NCI-H1694 (cell line): ENCODE data around the gene GAS2.

ENCODE experiments used
- DNase-seq: peaks from one replicate; lab custom pipeline; 2025; lab: John Stamatoyannopoulos, UW

GAS2 gene

DNA sequence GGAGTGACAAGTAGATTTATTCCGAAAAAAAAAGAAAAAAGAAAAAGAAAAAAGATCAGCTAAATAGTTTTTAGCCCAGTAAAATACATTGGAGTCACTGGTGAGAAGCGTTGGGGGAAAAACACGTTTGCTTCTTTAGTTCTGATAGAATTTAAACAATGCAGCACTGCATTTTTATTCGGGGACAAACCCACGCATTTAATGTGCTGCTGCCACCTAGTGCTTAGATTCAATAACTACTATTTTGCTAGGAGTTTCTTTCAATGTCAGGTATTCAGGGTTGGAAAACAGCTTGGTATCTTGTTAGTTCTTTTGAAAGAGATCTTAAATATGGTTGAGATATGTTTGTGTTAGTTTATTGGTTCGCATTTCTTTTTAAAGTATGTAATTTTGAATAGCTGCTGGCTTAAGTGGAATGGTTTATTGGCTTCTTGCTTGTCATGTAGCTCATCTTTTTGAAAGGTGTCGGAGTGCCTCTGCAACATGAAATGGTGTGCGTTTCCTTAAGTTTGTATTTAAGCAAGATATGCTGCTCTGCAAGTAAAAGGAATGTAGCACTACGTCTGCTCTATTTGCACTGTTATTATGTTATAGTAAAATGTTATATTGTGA is 121.2 kb downstream of the GAS2 start:
- DNase-seq: peak; percentile 70

GRCh38 chr11:22792497-22792896 is 126.1 kb downstream of the GAS2 start:
- no peak for DNase-seq

GRCh38 chr11:22795914-22796313 is 129.5 kb downstream of the GAS2 start:
- no peak for DNase-seq

DNA sequence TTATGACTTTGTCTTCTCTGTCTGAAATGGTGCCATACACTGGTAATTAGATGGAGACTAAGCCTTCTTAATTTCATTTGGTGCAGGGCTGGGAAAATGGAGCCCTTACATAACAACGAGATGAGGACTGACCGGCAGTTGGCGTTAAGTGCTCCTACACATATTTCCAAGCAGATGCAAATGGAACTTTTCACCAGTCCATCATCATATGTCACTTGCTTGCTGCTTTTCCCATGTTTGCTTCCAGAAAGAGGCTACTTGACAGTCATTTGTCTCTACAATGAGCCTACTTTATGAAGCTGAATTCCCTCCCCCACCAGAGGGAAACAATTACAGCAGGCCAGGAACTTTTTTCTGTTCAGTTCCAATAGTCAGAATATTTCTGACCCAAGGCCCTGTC is 130.6 kb downstream of the GAS2 start:
- no peak for DNase-seq

- no peak for DNase-seq
Measured at GRCh38 chr11:22798901-22799300, 132.5 kb downstream of the GAS2 start.

- DNase-seq: no peak
Measured at GRCh38 chr11:22800482-22800881, 134.1 kb downstream of the GAS2 start.

DNA sequence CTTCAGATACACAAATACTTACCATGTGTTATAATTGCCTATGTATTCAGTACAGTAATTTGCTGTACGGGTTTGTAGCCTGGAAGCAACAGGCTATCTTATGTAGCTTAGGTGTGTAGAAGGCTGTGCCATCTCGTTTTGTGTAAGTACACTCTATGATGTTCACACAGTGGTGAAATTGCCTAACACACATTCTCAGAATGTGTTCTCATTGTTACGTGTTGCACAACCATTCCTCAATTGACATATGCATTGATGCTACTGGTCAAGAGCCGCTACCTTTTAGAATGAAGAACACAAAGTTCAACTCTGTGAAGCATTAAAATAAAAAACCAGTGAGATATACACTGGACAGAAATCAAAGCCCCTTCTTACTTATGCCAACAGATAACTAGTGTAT is 136.4 kb downstream of the GAS2 start:
- no peak for DNase-seq

DNA sequence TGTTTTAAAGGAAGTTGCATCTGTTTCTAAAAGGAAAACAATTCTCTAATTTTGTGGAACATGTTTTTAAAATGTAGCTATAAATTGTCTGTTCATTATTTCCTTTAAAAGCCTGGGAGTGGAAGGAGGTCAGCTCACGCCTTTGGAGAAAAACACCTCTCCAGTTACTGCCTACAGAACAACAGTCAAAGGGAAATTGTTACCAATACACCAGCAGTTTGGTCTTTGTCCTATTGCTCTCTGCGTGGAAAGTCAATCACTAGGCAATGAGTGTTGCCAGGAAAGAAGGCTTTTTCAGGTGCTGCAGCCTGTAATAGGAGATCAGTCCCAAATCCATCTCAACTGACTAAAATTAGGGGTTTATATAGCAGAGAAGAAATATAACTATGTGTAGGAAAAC is 141.0 kb downstream of the GAS2 start:
- no peak for DNase-seq

DNA sequence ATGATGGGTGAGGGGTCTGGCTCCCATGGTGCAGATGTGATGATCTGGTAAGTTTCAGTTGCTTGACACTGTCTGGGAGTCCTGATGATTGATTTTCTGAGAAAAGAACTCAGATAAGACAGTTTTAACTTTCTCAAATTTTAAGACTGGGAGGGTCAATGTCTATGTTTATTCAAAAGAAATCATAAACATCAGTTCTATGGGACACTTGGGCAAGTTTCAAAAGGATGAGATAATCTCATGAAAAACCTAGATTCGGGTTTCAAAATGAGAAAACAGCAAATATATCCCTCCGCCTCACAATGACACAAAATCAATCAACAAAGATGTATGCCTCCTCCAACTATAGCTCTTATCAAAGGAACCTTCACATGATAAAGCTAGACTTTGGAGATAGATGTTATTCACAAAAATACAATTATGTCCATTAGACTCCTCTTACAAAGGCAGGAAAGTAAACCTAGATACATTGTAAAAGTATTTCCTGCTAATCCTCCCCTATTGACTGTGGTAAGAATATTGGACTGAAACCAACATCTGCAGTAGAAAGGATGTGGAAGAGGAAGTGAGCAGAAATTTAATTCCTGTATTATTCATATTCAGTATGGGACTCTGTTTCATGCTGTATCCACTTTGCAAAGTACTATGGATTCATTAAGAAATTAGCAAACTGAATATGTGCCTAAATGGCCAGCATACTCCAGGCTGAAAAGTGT is 141.6 kb downstream of the GAS2 start:
- no peak for DNase-seq

DNA sequence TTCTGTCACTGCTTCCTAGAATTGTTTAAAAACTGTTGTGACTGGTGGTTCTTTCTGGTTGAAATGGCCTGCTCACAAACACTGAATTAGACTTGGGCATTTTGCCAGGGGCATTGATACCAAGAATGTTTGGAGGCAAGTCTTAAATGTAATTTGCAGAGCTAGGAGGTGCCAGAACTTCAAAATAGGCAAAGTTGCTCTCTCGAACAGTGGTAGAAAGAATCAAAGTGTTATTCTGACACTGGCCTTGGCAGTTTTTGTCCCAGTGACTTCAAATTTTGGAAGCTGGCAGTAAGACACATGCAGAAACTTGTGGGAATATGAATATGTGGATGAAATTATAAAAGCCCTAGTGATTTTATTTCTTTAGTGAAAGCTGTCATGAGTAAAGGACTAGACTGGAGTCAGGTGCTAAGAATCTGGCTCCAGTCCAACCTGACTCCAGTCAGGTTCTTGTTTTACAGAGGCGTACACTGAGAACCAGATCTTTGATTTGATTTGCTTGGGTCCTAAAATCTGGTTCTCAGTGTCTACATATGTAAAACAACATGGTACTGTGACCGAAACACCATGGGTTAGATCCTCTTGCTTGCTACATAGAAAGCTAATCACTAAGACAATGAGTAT is 142.3 kb downstream of the GAS2 start:
- no peak for DNase-seq

DNA sequence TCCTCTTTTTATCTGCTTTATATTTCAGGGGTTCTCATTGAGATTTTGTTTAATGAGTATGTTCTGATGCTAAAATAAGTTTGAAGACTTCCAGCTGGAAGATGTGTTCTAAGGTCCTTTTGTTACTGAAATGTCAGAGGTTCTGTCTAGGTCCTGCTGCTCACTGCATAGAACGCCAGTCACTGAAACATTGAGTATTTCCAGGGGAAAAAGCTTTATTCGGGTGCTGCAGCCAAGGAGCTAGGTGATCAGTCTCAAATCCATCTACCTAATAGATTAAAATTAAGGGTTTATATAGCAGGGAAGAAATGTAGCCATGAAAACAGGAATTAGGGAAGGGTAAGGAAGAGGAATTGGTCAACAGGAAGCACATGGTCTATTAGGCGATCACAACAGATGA is 143.5 kb downstream of the GAS2 start:
- no peak for DNase-seq

DNA sequence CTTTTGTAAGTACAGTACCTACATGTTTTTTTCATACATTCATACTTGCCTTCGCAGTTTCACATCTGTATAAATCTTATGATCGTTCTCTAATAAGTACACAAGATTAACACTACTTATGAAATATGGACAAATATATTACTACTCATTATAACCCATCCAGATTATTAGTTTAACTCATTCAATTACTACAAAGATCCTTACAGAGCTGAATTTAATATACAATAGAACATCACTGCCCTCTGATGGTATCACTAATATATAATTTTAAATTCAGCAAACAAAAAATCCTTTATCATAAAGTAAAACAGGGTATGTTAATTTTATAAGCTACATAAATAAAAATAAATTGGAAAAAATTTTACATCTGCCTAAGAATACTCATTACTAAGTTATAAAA is 155.8 kb downstream of the GAS2 start:
- DNase-seq: no peak

DNA sequence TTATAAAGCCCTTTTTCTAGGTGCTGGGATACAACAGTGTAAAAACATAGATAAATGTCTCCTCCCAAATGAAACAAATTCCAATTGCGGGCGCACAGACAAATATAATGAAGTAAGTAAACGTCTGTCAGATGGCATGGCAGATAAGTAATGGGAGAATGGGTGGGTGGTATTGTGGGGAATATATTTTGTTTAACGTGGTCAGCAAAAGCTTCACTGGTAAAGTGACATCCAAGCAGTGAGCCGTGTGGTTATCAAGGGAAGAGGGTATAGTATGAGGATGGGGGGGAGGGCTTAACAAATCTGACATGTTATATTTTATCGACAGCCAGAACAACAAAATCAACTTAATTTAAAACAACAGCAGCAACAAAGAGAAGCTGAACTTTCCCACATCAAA is 162.0 kb downstream of the GAS2 start:
- DNase-seq: no peak

GRCh38 chr11:22829231-22830081 is 163.0 kb downstream of the GAS2 start, which contains the start of gene SVIP:
Gene SVIP (minus strand): TSS chr11:22829801. CDS start chr11:22829748, 53 bp downstream.
- DNase-seq: peak; percentile 87

DNA sequence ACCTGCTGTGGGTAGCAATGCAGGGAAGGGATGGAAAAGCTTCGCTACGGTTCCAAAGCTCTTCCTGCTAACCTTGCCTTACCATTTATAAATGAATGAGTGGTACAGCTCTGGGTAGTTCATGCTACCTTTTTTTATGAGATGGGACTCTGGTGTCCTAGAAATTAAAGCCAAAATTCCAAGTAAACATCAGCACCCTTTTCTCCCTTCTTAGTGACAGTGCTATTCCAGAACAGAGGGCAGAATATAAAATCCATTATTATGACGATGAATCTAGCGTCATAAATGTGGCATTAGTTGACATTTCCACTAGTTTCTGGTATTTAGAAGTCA is 163.6 kb downstream of the GAS2 start:
- DNase-seq: no peak

DNA sequence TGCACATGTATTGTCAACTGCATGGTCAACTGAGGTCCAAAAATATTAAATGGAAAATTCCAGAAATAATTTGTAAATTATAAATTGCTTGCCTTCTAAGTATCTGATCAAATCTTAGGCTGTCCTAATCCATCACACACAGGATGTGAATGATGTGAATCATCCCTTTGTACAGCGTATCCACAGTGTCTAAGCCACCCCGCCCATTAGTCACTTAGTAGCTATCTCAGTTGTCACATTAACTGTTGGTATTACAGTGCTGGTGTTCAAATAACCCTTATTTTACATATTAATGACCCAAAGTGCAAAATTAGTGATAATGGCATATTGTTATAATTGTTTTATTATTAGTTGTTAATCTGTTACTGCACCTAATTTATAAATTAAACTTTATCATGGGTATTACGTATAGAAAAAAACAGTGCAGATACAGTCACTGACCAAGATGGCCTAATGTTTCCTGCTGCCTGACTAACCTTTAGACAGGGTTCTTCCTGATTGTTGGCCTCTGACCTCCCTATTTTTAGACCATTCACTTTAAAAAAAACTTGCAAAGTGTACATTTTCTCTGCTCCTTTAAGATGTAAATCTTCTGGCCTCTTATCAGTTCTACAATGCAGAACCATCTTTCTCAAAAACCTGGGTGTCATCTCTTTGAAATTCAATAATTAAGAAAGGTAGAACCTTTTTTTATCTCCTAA is 166.1 kb downstream of the GAS2 start:
- DNase-seq: no peak

GRCh38 chr11:22846726-22847125 is 180.3 kb downstream of the GAS2 start:
- DNase-seq: no peak

DNA sequence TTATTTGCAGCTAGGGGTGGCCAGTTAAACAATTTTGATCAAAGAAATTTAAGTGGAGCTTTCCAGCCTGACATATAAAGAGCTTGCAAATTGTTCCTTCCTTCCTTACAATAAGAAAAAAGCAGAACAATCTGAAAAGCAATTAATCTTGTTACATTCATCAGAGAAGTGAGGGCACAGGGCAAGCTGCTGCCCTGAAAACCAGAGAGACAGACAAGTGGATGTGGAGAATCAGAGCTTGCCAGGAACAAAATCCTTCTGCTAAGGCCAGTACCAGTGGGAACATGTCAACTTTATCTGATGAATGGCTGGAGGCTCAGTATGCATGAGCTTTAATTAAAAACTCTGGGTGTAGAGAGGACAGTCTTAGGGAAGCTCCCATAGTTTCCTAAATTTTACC is 185.1 kb downstream of the GAS2 start:
- no peak for DNase-seq

DNA sequence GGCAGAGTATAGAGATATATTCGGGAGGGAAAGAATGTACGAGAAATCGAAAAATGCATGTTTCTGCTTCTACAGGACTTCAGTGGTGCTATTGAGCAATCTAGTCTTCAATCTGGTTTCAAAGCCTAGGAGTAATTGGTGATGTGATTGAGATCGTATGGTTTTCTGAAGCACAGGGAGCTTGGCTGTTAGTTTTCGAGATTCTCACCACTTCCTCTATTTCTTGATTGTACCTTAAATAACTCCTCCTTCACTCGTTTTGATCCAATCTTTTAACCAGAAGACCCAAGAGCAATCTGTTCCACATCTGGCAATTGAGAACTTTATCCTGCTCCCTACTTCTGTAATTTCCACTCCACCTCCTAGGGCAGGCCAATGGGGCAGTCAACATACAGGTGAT is 193.3 kb downstream of the GAS2 start:
- no peak for DNase-seq

DNA sequence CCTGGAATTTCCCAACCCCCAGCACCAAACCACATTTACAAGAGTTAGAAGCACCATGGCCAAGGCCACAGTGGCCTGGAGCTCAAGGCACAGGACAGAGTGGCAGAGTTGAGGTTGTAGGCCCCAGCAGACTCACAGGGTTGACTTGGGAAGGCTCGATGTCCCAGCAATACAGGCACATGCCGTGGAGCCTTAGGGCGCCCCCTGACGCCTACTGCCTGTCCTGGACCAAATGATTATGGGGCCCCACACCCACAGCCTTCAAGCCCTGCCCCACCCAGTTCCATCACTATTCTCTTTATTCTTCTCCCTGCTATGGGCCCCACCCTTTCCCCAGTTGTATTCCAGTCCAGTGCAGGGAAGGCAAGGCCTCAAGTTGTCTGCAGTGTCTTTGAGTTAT is 193.8 kb downstream of the GAS2 start, which contains the start of gene CCDC179:
Gene CCDC179, minus strand, starts transcription at position 234 of the 400 bp plus-strand sequence. Its CDS starts 53 bp downstream, at position 181.
- no peak for DNase-seq
